ENCODE measurements around the gene FNIP2.

DNA sequence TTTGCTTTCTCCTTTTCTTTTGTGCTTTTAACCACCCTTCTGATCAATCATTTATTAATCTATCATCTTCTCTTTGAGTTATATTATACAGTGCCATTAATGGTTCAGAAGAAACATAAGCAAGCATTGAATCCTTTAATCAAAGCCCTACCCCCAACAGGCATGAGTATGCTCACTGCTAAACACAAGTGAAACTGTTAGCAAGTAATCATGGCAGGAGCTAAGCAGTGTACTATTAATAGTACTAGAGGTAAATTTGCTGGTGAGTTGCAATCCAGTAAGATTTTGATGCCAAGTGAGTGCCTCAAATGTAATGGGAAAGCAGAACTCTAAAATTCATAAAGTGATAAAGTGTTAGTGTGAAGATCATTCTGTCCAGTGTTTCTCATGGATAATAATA is 57.2 kb downstream of the FNIP2 start:
- TF ChIP-seq, protein P1, sequence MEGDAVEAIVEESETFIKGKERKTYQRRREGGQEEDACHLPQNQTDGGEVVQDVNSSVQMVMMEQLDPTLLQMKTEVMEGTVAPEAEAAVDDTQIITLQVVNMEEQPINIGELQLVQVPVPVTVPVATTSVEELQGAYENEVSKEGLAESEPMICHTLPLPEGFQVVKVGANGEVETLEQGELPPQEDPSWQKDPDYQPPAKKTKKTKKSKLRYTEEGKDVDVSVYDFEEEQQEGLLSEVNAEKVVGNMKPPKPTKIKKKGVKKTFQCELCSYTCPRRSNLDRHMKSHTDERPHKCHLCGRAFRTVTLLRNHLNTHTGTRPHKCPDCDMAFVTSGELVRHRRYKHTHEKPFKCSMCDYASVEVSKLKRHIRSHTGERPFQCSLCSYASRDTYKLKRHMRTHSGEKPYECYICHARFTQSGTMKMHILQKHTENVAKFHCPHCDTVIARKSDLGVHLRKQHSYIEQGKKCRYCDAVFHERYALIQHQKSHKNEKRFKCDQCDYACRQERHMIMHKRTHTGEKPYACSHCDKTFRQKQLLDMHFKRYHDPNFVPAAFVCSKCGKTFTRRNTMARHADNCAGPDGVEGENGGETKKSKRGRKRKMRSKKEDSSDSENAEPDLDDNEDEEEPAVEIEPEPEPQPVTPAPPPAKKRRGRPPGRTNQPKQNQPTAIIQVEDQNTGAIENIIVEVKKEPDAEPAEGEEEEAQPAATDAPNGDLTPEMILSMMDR (IDR thresholded peaks at IDR 0.05), result no peak
- TF ChIP-seq EZH2 (IDR thresholded peaks at IDR 0.05; ENCODE audit: borderline replicate concordance, insufficient read depth, low read depth, low read length, poor library complexity, severe bottlenecking), result no peak
